ENCODE results near the gene IGSF23. TPM values are rescaled to one million over a fixed set of nuclear protein-coding genes. Genes with fewer than 3 reads are reported as not detected.

IGSF23 gene
- total RNA-seq, 1 experiment from 2014 or later = not detected

DNA sequence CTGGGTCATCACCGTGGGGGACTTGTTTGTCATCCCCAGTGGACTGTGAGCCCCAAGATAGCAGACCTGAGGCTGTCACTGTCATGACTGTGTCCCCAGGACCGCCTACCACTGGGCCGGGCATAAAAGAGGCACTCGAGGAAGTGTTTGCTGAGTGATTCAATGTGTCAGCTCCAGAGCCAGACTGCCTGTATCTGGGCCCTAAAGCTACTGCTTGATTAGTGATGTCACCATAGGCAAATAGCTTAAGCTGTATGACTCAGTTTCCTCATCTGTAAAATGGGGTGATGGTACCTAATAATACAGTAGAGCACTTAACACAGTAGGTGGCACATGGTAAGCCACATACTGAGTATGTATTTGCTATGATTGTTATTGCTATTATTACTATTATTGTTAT, 46.7 kb downstream of the IGSF23 start:
- Histone ChIP-seq H2BK5ac (ENCODE audit: insufficient read length, low read length) (no peak overlapping the region), H3K18ac (ENCODE audit: insufficient read length, low read depth, low read length) (no peak overlapping the region), H3K23me2 (ENCODE audit: insufficient read length, low read depth, low read length, poor library complexity, severe bottlenecking) (no peaks in the 10 kb centered on the region), H2BK12ac (ENCODE audit: insufficient read length, low read depth, low read length) (no peak overlapping the region), H3K4ac (ENCODE audit: low read depth, low read length) (no peak overlapping the region), H3K56ac (ENCODE audit: insufficient read length, low read depth, low read length) (no peak overlapping the region), H3K4me2 (ENCODE audit: insufficient read depth, insufficient read length, low read length) (no peak overlapping the region), H2BK20ac (ENCODE audit: low read depth, low read length, poor library complexity, severe bottlenecking) (no peak overlapping the region), H3K23ac (ENCODE audit: insufficient read length, low read depth, low read length) (no peak overlapping the region), H2BK15ac (ENCODE audit: low read depth, low read length) (no peak overlapping the region), H2AFZ (ENCODE audit: low read length) (no peak overlapping the region), H3K27ac (ENCODE audit: insufficient read length, low read depth, low read length) (no peak overlapping the region), H4K5ac (ENCODE audit: insufficient read length, low read depth, low read length) (no peak overlapping the region), H3K79me2 (ENCODE audit: insufficient read depth, low read length) (no peaks in the 10 kb centered on the region), H4K20me1 (ENCODE audit: control insufficient read depth, insufficient read depth, insufficient read length) (no peaks in the 10 kb centered on the region), H3K14ac (ENCODE audit: insufficient read depth, low read length) (no peak overlapping the region), H2AK5ac (ENCODE audit: insufficient read length, low read length) (no peak overlapping the region), H3K4me1 (ENCODE audit: insufficient read depth, low read length) (no peaks in the 10 kb centered on the region), H3T11ph (ENCODE audit: low read length) (no peak overlapping the region), H4K91ac (ENCODE audit: insufficient read length, low read depth, low read length) (no peak overlapping the region), H4K8ac (replicated peaks; ENCODE audit: insufficient read length, low read depth, low read length) (no peak overlapping the region), H3K27me3 (ENCODE audit: insufficient read depth, low read length) (no peaks in the 10 kb centered on the region), H3K9ac (ENCODE audit: extremely low read depth, insufficient read length, low read length) (no peak overlapping the region), H3K9me3 (ENCODE audit: control insufficient read depth, low read depth, low read length) (no peaks in the 10 kb centered on the region), H2BK120ac (ENCODE audit: low read depth, low read length, poor library complexity, severe bottlenecking) (no peak overlapping the region), H3K79me1 (ENCODE audit: insufficient read depth, low read depth, low read length, poor library complexity, severe bottlenecking) (no peaks in the 10 kb centered on the region)
- Mint-ChIP-seq H3K4me3 (no peak overlapping the region), H3K36me3 (ENCODE audit: insufficient read depth in 1 of 3, low read depth in 3 of 3) (peaks cover 33 to 73% (median 51%) of the 10 kb centered on the region in 3 experiments), H3K4me1 (peaks cover 2 to 5% of the 10 kb centered on the region in 2 experiments; a peak in 2 of 4 replicates), H3K27me3 (ENCODE audit: low read depth) (no peaks in the 10 kb centered on the region), H3K27ac (no peak overlapping the region), H3K9me3 (peaks cover 2 to 4% of the 10 kb centered on the region in 2 experiments; a peak in 2 of 5 replicates)
- no CpG with 5 or more reads among the region's 4 CpGs for WGBS (ENCODE audit: extremely low coverage, insufficient read length, low lambda C conversion rate)
- no peak for DNase-seq
- TF ChIP-seq, protein P1, sequence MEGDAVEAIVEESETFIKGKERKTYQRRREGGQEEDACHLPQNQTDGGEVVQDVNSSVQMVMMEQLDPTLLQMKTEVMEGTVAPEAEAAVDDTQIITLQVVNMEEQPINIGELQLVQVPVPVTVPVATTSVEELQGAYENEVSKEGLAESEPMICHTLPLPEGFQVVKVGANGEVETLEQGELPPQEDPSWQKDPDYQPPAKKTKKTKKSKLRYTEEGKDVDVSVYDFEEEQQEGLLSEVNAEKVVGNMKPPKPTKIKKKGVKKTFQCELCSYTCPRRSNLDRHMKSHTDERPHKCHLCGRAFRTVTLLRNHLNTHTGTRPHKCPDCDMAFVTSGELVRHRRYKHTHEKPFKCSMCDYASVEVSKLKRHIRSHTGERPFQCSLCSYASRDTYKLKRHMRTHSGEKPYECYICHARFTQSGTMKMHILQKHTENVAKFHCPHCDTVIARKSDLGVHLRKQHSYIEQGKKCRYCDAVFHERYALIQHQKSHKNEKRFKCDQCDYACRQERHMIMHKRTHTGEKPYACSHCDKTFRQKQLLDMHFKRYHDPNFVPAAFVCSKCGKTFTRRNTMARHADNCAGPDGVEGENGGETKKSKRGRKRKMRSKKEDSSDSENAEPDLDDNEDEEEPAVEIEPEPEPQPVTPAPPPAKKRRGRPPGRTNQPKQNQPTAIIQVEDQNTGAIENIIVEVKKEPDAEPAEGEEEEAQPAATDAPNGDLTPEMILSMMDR (conservative IDR thresholded peaks at IDR 0.05) = no peak

All from H9 (cell line).